Measurements from ENCODE around the gene AK1. TPM values are rescaled to one million over a fixed set of nuclear protein-coding genes. Genes with fewer than 3 reads are reported as not detected.

The AK1 gene
- total and polyA plus RNA-seq, 9 of the 15 experiments (the other 6 are each of a cell fraction or from before 2014, with no cell fraction given), result 10.1 to 71.8 (median 39.0) TPM

GRCh38 chr9:127925959-127926905 lies 48.8 kb upstream of the AK1 start (continued):
- TF ChIP-seq ZNF407 (IDR thresholded peaks at IDR 0.05; ENCODE audit: low read depth), result peak; percentile 32; the same call in 1 of the 2 replicates
- TF ChIP-seq RFX1 (IDR thresholded peaks at IDR 0.05), result no peak
- no peak for TF ChIP-seq NCOA4 (IDR thresholded peaks at IDR 0.05; ENCODE audit: partially characterized antibody)
- TF ChIP-seq ZNF184 (CRISPR knock-in tag; IDR thresholded peaks at IDR 0.05), result no peak
- no peak for TF ChIP-seq L3MBTL2 (IDR thresholded peaks at IDR 0.05)
- TF ChIP-seq DPF2 (IDR thresholded peaks at IDR 0.05), result 0 out of 2 replicates have a peak, but pooled peaks have one; percentile 28
- no peak for TF ChIP-seq NFIC (IDR thresholded peaks at IDR 0.05)
- no peak for TF ChIP-seq ZNF444 (CRISPR knock-in tag; IDR thresholded peaks at IDR 0.05)
- TF ChIP-seq, protein P1, sequence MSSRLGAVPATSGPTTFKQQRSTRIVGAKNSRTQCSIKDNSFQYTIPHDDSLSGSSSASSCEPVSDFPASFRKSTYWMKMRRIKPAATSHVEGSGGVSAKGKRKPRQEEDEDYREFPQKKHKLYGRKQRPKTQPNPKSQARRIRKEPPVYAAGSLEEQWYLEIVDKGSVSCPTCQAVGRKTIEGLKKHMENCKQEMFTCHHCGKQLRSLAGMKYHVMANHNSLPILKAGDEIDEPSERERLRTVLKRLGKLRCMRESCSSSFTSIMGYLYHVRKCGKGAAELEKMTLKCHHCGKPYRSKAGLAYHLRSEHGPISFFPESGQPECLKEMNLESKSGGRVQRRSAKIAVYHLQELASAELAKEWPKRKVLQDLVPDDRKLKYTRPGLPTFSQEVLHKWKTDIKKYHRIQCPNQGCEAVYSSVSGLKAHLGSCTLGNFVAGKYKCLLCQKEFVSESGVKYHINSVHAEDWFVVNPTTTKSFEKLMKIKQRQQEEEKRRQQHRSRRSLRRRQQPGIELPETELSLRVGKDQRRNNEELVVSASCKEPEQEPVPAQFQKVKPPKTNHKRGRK (tag; IDR thresholded peaks at IDR 0.05), result peak; percentile 79
- TF ChIP-seq MLLT1 (IDR thresholded peaks at IDR 0.05), result peak in 1 of 2 experiments; percentile 42; a peak in 1 of 4 replicates
